ENCODE measurements around the gene ARHGEF6.

- no peak for TF ChIP-seq JUNB (IDR thresholded peaks at IDR 0.05; ENCODE audit: unreplicated experiment)
- no peak for TF ChIP-seq EZH2phosphoT487 (IDR thresholded peaks at IDR 0.05; ENCODE audit: unreplicated experiment)
Measured at GRCh38 chrX:136714626-136715599, 65.8 kb downstream of the ARHGEF6 start.

Measured in GM23338 (cell line).